Stimulated activated CD4-positive, alpha-beta T cell treated with anti-CD3 and anti-CD28 coated beads, Interleukin-4, amount 100 ng/mL, for 24 hours (primary cell): ENCODE data around the gene C11orf86.
"Not testable (repeated sequence)": the region's sequence is repeated elsewhere in the genome, so short reads cannot be mapped to it uniquely, and the experiment has no call there.

ENCODE experiments used
- DNase-seq: peaks from one replicate; pipeline ENCODE4 v3.0.0-alpha.2; 2020

The C11orf86 gene

DNA sequence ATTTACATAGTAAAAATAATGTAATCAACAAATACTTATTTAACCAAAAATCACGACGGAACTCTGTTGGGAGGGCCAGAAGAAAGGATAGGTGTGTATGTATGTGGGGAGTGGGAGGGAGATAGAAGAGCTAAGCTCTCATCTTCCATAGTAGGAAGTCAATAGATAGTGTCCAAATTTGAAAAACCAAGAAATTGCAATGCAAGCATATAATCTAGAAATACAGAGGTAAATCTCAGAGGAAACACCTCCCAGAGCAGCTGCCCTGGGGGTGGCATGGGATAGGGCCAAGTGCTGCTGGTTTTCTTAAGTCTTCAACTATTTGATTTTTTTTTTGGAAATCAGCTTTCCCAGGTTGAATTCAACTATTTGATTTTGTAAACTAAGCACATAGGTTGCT is 16.9 kb downstream of the C11orf86 start:
- DNase-seq, result no peak

DNA sequence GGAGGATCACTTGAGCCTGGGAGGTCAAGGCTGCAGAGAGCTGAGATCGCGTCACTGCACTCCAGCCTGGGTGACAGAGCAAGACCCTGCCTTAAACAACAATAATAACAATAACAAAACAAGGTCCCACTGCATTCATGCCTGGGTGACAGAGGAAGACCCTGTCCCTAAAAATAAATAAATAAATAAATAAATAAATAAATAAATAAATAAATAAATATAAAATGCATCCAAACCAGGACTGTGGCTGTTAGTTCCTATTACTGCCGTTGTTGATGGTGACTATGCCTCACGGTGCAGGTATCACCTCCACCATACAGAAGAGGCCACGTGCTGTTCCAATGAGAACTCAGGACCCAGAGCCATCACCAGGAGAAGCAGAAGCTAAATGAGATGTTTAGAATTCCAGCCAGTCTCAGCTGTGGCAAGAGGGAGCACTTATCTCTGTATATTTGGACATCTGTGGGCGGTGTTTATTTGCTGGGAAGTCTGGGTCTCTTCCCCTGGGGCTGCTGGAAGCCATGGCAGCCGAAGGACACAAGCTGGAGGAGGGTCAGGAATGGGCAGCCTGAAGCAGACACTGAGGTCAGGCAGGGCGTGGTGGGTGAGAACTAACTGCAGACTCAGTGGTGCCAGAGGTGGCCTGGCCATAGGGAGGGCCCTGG is 21.6 kb downstream of the C11orf86 start:
- DNase-seq, result no peak

DNA sequence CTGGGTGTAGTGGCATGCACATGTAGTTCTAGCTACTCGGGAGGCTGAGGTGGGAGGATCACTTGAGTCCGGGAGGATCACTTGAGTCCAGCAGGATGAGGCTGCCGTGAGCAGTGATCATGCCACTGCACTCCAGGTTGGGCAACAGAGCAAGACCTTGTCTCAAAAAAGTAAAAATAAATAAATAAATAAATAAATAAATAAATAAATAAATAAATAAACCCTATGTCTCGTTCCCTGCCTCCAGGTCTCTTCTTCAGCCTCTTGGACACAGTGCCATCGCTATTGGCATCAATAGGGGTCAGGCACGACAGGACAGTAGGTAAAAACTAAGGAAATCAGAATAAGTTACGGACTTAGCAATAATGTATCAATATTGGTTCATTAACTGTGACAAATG is 24.5 kb downstream of the C11orf86 start:
- DNase-seq, result no peak

DNA sequence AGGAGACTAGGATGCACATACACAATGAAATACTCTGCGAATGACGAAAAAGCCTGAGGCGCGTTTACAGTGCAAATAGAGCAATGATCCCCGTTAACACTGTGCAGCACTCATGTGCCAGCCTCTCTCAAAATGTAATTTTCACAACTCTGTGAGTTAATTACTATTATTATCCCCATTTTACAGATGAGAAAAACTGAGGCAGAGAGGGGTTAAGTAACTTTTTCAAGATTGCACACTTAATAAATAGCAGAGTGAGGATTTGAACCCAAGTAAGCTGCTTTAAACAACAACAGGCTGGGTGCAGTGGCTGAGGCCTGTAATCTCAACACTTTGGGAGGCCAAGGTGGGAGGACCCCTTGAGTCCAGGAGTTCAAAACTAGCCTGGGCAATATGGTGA is 26.2 kb downstream of the C11orf86 start:
- DNase-seq, result no peak

DNA sequence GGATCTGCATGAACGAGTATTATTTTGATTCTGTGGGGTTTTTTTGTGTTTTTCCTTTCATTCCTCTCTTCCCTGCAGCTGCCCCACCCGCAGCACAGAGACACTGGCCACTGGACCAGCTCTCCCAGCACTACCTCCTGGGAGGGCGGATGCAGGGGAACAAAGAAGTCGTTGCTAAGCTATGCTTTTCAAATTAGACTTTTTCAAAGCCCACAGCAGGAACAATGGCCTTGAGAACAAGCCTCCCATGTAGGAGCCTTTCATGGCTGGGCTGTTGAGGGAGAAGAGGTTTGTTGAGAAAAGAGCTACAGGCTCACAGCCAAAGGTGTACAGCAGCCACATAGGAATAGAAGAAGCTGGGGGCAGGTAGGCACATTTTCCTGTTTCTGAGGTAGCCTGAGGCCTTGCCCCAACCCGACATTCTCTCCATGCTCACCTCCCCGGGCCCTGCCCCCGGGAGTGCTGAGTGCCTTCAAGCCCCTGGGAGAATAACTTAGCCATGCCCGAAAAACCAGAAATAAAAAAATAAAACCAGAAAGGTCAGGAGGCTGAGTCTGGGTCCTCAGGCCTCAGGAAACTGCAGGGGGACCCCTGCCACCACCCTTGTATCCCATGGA is 27.3 kb downstream of the C11orf86 start:
- no peak for DNase-seq

DNA sequence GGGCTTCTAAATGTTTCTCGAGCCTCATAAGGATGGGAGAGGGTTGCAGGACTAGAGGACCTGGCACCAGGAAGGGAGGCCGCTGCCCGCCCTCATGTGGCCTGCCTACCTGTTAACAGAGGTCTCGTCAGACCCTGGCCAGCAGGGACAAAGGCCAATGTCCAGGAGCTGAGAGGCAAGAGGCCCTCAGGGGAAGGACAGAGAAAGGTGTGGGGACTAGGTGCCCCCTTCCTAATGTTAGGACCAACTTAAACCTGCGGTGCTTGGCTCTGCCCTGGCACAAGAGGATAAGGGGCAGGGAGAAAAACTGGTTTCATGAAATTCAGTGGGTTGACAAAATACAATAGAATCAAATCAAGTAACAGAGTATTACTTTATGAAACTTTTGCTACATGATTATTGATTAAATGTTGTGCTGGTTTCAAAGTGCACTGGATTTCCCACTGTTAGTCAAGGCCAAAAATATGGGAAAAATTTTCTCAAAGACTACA is 27.9 kb downstream of the C11orf86 start:
- DNase-seq, result no peak

DNA sequence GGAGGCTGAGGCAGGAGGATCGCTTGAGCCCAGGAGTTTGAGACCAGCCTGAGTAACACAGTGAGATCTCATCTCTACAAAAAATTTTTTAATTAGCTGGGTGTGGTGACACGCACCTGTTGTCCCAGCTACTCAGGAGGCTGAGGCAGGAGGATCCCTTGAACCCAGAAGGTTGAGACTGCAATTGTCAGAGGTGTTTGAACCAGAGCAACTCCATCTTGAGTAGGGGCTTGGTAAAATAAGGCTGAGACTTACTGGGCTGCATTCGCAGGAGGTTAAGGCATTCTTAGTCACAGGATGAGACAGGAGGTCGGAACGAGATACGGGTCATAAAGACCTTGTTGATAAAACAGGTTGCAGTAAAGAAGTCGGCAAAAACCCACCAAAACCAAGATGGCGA is 30.1 kb downstream of the C11orf86 start:
- DNase-seq, result not testable (repeated sequence)

DNA sequence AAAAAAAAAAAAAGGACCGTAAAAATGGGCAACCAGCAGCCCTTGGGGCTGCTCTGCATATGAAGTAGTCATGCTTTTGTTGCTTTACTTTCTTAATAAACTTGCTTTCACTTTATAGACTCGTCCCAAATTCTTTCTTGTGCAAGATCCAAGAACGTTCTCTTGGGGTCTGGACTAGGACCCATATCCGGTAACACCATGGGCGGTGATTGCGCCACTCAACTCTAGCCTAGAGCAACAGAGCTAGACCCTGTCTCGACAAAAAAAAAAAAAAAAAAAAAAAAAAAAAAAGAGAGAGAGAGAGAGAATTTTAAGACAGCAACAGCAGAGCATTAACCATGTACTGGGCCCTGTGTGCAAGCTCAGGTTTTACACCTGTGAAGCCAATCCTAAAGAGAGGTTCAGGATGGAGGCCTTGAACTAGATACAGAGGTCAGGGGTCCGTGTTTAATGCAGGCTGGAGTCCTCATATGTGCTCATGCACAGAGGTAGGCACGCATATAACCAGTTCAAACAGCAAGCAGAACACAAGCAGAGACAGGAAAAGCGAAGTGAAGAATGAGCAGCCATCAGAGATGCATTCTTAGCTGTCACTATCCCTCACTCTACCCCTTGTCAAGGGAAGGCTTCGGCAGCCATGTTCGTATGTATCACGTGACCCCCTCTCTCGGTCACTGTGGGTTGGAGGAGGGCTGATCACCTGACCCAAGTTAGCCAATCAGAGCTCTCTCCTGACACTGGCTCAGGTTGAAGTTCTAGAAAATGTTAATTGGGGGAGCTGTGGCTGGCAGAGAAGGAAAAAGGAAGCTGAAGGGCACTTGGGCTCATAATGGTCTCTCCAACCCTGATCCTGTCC is 31.2 kb downstream of the C11orf86 start:
- DNase-seq, result peak; percentile 46

DNA sequence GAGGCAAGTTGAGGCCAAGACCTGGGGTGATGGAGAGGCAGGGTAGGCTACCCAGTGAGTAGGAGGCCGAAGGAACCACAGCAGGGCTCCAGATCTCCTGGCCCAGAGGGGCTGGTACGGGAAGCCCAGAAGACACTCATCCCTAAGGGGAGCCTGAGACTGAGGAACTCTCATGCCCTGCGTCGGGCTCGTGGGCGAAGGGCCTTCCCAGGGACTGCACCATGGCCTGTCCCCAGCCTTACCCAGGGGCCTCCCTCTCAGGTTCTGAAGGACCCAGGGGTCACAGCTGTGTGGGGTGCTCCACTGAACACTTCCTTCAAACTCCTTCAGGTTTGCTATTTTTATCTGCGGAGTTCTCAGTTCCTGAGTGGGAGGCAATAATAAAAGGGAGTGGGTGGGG is 32.0 kb downstream of the C11orf86 start:
- no peak for DNase-seq

DNA sequence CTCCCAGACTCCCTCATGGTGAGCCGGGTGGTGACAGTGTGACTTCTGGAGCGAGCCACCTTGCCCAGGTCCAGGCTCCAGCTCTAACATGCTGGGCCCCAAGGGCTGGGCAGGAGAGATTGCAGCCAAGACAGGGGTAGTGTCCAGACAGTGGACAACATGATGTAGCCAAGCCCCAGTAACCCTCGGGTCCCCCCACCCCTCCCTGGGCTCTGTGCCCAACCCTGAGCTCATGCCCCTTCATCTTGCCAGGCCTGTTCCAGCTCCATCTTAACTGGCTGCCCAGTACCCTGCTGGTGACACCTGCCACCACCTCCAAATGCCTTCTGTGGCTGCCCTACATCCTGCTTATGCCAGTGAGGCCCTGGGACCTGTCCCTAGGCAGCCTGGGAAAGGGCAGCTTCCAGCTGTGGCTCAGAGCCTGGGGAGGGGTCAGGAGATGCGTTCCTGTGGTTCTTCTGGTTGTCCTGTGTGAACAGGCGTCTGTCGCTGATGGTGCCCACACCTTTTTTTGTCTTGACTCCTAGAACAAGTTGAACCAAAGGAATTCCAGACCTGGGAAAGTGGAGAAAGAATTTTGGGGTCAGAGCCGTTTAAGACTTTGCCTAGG is 35.3 kb downstream of the C11orf86 start:
- no peak for DNase-seq

DNA sequence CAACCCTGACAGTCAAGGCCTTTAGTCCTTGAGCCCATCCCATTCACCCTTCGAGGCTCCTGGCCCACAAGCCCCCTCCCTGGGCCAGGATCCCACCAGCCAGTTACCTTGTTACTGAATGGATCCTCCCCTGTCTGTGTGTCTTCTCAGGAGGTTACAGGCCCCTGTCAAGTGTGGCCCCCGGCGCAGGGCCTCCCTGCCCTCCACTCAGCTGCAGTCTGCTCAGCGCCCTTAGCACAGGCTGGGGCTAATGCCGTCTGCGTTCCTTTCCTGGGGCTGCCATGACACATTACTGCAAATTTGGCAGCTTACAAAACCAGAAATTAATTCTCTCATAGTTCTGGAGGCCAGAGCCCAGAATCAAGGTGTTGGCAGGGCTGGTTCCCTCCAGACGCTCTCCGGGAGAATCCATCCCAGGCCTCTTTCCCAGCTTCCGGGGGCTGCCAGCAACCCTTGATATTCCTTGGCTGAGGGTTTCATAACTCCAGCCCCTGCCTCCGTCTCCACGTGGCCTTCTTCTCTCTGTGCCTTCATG is 38.5 kb downstream of the C11orf86 start:
- no peak for DNase-seq

DNA sequence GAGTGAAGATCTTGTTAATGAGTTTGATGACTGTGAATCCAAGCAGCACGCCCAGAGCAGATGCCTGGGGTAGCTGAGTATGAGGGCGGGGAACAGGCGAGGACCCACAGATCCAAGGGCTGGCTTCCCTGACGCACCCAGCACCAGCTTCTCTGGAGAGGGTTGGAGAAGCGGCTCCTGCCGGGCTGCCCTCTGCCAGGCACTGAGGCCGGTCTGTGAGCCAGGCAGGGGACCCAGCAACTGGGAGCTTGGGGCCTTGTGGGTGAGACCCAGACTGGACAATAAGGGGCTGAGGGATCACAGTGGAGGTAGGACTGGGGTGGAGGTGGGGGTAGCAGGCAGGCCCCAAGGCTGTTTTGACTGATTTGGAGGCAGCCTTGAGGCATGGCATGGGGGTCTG is 39.2 kb downstream of the C11orf86 start:
- no peak for DNase-seq

DNA sequence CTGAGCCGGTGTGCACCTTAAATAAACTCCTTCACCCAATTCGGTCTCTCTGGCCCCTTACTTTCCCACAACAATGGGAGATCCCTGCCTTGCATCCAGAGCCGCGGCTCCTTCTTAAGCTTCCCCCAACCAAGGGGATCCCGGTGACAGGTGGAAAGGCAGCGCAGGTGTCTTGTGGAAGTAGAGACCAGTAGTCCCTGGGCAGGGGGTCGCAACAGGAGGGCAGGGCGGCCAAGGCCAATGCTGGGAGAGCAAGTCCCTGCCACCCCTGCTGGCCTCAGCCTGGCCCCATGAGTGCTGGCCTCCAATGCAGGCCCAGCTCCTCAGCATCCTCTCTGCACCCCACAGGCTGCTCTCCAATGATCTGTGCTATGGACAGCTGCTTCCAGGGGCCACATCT is 39.9 kb downstream of the C11orf86 start:
- no peak for DNase-seq

DNA sequence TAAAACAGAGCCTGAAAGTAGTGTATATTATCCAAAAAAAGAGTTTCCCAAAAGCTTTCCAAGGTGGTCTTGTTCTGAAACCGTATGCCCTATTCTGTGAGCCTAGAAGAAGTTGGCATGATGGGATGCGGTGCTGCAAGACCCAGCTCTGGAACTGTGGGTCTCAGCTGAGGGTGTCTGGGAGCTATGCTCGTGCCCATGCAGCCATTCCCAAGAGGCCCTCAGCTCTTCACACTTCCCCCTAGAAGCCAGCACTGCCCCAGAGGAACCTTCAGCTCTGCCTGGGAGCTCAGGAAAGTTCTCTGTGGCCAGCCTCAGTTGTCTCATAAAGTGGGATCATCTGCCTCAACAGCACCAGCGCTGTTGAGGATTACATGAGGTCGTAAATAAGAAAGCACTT is 41.4 kb downstream of the C11orf86 start:
- no peak for DNase-seq

DNA sequence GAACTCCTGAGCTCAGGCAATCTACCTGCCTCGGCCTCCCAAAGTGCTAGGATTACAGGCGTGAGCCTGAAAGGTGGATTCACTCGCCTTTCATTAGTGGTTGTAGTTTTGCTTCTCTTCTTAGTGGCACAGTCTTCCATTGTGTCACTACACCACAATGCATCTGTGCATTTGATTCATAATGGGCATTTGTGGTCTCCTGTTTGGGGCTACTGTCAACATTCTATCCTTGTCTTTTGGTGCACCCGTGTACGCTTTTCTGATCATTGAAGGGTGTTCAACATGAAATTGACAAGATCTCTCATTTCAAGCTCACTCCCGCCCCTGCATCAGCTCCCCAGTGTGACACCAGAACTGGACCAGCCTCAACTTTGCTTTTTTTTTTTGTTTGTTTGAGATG is 45.8 kb downstream of the C11orf86 start:
- no peak for DNase-seq

DNA sequence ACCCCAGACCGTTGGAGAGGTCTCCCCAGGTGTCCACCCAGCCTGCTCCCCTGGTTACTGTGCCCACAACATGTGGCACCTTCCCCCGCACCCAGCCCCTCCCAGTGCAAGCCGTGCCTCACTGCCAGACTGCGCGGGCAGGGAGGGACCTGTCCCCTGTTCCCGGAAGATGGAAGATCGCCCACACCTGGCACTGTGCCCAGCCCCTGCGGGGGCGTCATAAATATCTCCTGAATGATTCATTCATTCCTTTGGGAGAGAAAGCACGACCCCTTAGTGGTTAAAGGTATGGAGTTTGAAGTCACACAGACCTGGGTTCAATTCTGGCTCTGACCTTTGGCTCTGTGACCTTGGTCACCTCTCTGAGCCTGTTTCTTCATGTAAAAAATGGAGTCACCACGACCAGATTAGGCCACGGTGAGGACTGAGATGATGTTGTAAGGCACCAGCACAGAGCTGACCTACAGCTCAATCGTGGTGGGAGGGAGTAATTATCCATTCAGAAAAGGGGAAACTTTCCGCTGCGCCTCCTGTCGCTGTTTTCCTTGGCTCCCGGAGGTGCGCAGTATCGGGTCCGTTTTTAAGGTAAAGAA is 47.3 kb downstream of the C11orf86 start:
- DNase-seq, result no peak

DNA sequence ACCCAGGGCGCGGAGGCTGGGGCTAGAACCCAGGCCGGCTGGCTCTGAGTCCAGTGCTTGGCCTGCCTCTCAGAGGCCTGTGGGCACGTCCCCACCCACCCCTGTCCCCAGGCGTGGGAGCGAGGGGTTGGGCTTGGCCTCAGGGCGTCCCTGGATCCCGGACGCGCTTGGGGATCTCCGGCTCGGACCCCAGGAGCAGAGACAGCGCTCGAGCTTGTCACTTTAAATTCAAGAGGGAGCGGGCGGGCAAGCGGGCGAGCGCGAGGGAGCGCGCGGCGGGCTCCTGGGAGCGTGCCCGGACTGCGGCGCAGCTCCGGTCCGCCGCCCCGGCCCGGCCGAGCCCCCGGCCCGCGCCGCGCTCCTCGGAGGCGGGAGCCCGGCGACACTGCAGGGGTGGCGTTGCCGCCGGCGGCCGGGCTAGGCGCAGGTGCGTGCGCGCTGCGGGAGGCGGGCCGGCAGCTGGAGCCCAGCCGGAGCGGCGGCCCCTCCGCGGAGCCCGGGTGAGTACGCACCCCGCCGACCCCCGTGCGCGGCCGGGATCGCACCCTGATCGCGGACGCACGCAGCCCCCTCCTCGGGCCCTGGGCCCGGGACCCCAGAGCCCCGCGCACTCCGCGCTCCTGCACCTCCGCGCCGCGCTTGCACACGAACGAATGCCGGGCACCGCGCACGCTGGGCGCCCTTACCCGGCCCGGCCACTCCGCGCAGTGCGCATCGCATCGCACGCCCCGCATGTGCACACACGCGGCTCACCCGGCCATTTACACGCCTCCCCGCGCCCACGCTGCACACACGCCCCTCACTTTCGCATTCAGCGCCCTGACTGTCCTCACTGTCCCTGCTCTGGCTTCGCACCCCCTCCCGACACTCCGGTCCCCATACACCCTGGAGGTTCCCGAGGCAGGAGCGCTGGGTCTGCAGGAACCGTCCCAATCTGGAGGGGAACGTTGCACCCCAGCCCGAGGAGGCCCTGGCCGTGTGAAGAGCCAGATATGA is 48.2 kb downstream of the C11orf86 start, which contains the start of gene SYT12:
Gene SYT12 (plus strand): TSS at position 174 of the 996 bp plus-strand sequence. CDS start 7,011 bp downstream, outside the sequence.
- DNase-seq, result peak; percentile 15

DNA sequence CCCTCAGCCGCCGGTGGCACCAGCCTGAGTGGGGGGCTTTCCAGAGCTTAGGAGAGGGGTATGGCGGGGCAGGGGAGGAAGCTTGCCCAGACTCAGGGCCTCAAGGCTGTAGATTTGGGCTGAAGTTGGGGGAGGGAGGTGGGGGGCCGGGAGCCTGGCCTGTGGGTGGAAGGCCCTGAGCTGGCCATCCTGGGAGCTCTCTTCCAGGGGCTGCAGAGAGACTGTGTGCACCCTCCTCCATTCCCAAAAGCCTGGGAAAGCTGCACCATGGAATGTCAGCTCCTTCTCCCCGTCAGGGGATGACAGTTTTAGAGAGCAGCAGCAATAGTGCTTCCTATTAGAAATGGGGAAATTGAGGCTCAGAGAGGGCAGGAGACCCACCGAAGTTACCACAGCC is 48.9 kb downstream of the C11orf86 start:
- no peak for DNase-seq

DNA sequence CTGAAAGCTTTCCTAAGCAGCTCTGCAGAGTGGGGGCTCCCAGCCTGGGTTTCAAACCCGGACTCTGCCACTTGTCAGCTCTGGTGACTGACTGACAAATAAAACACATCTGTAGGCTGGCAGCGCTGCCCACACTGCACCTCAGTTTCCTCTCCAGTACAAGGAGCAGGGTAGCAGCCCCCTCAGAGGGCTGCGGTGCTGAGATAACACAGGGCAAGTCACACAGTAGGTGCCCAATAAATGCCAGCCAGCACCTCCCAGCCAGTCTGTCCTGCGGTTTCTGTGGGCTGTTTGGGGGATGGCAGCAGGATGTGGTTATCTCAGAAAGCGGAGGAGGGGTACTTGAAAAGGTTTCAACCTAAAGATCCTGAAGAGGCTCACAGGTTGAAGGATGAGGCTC is 49.3 kb downstream of the C11orf86 start:
- DNase-seq, result peak; percentile 41

DNA sequence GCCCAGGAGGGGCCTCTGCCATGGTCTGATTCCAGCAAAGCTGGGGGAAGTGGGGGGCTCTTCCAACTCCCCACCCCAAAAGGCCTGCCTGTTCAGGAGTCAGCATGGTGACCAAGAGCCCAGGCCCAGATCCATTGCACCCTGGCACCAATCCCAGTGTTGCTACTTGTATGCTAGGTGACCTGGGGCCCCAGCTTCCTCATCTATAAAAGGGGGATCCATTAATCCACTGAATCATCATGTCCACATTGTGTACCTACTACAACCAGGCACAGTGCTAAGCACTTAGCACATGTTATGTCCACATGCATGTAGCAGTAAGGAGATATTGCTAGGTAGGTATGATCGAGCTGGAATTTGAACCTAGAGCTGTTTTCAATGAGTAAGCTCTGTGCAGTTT is 49.9 kb downstream of the C11orf86 start:
- DNase-seq, result no peak

DNA sequence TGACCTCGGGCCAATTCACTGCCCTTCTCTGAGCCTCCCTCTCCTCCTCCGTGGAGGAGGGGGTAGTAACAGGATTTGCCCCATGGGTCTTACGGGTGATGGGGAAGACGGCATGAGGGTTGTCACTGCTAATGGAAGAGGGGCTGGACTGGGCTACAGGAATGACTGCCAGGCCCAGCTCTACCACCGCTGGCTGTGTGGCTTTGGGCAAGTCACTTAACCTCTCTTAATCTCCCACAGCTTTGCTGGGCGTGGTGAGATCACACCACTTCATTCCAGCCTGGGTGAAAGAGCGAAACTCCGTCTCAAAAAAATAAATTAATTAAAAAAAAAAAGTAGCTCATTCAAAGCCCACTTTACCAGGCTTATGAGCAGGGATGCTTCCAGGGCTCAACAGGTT is 50.6 kb downstream of the C11orf86 start:
- no peak for DNase-seq
